Transverse colon (tissue), 3 donors: ENCODE results near the gene EIF3D.

Experiments used
- CTCF ChIP-seq, 5 experiments: fragments of 200-600 bp in 3 of 5; fragments of 450-650 bp in 2 of 5; sonication (generic) in 3 of 5; IDR thresholded peaks; 1 replicate in 2 of 5; 2 replicates in 3 of 5; pipeline ENCODE4 v1.5.1; 2016 to 2017; ENCODE audit warnings: antibody characterized with exemption in 5 of 5, inconsistent platforms in 3 of 5, mild to moderate bottlenecking in 2 of 5, moderate library complexity in 1 of 5
- EP300 ChIP-seq: sonication (generic); formaldehyde crosslinking; IDR thresholded peaks from one replicate; pipeline ENCODE4 v1.6.1; 2017; ENCODE audit warnings: antibody characterized with exemption, low read depth
- POLR2A ChIP-seq: fragments of 450-650 bp; IDR thresholded peaks from one replicate; pipeline ENCODE4 v1.6.1; 2016; ENCODE audit warnings: antibody characterized with exemption, mild to moderate bottlenecking, moderate library complexity

DNA sequence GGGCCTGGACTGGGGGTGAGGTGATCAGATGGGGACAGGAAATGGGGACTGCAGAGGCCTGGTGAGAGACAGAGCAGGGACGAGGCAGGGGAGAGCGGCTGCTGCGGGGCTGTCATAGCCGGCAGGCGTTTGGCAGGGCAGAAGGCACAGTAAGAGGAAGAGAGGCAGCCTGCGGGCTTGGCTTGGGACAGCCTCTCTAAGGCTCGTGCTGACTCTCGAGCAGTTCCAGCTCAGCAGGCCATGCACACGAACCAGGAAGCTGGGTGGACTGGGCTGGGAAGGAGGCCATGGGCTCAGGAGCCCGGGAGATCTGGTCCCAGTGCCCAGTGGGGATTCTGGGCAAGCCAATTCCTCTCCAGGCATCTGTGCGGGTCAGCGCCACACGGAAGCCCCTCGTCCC lies 19.6 kb upstream of the EIF3D start:
- TF ChIP-seq CTCF (IDR thresholded peaks at IDR 0.05): no peak
- no peak for TF ChIP-seq EP300
- TF ChIP-seq POLR2A: no peak
